Endothelial cell of umbilical vein (primary cell): Measurements from ENCODE around the gene LARGE1. TPM values are rescaled to one million over a fixed set of nuclear protein-coding genes. Genes with fewer than 3 reads are reported as not detected.

Experiments
- BruUV-seq: library from RNA; stranded (reverse); fragments of 400-500 nt; replicated peaks from 2 replicates; lab custom pipeline; 2021; lab: Mats Ljungman, UMichigan
- CTCF ChIA-PET: fragments of 300-600, 350-600 bp; sonication (Branson Sonifier 250); formaldehyde crosslinking; loops from one replicate; lab custom pipeline; 2021; ENCODE audit warnings: antibody characterized with exemption, inconsistent platforms; lab: Charles Lee
- POLR2A ChIA-PET: fragments of 300-600, 350-600 bp; sonication (Branson Sonifier 250); formaldehyde crosslinking; loops from one replicate; lab custom pipeline; 2021; ENCODE audit warnings: antibody characterized with exemption, inconsistent platforms; lab: Charles Lee
- DNase-seq: peaks from one replicate; pipeline ENCODE4 v3.0.0-alpha.2; 2011; ENCODE audit warnings: low read depth, low spot score
- FAIRE-seq: peaks from 2 replicates; lab custom pipeline; 2011; peaks lifted over from hg19 to GRCh38; lab: Jason Lieb, UNC
- H2AFZ ChIP-seq: 2 replicates; pipeline ENCODE4 v1.6.0; 2012; ENCODE audit warnings: low read depth, low read length, control low read depth, inconsistent platforms
- H3K27ac ChIP-seq: 2 replicates; pipeline ENCODE4 v1.5.1; 2011; ENCODE audit warnings: low read depth, mild to moderate bottlenecking, control low read depth, low read length, moderate library complexity; ENCODE audit not compliant: insufficient read depth
- H3K27me3 ChIP-seq, 2 experiments: 2 replicates each; pipeline versions ENCODE4 v1.6.0 to v1.6.1; 2011; ENCODE audit warnings: low read length in 2 of 2, mixed read lengths in 1 of 2; ENCODE audit not compliant: control insufficient read depth in 2 of 2, insufficient read depth in 2 of 2
- H3K36me3 ChIP-seq, 2 experiments: 2 replicates in 1 of 2; 3 replicates in 1 of 2; pipeline ENCODE4 v1.5.1; 2011; ENCODE audit warnings: low read length in 2 of 2, mild to moderate bottlenecking in 1 of 2, moderate library complexity in 1 of 2; ENCODE audit not compliant: control insufficient read depth in 2 of 2, insufficient read depth in 2 of 2; ENCODE audit errors: extremely low read depth in 1 of 2
- H3K4me1 ChIP-seq: 3 replicates; pipeline ENCODE4 v1.5.1; 2011; ENCODE audit warnings: mild to moderate bottlenecking, low read length; ENCODE audit not compliant: control insufficient read depth, insufficient read depth; ENCODE audit errors: extremely low read depth
- H3K4me2 ChIP-seq: 2 replicates; pipeline ENCODE4 v1.6.1; 2011; ENCODE audit warnings: low read length, control low read depth, mixed read lengths; ENCODE audit not compliant: insufficient read depth
- H3K4me3 ChIP-seq, 3 experiments: fragments of 200-600 bp in 1 of 3; sonication (generic), shearing (Covaris generic) in 1 of 3; replicated peaks in 1 of 3; 2 replicates each; pipeline ENCODE4 v1.5.1; 2011 to 2016; ENCODE audit warnings: control low read depth in 3 of 3, low read length in 3 of 3, mild to moderate bottlenecking in 2 of 3, inconsistent platforms in 1 of 3, low read depth in 1 of 3, moderate library complexity in 1 of 3; ENCODE audit not compliant: insufficient read depth in 1 of 3
- H3K79me2 ChIP-seq: 2 replicates; pipeline ENCODE4 v1.6.0; 2012; ENCODE audit warnings: low read length, inconsistent platforms; ENCODE audit not compliant: control insufficient read depth, insufficient read depth
- H3K9ac ChIP-seq: replicated peaks from 2 replicates; pipeline ENCODE3; 2011; ENCODE audit warnings: low read length, control low read depth; ENCODE audit not compliant: insufficient read depth; ENCODE audit errors: extremely low read depth
- H3K9me1 ChIP-seq: replicated peaks from 3 replicates; pipeline ENCODE4 v1.6.0; 2011; ENCODE audit warnings: mild to moderate bottlenecking, low read length; ENCODE audit not compliant: control insufficient read depth, insufficient read depth; ENCODE audit errors: extremely low read depth
- H3K9me3 ChIP-seq: replicated peaks from 2 replicates; pipeline ENCODE4 v1.5.1; 2012; ENCODE audit warnings: low read length, inconsistent platforms; ENCODE audit not compliant: control insufficient read depth, insufficient read depth
- H4K20me1 ChIP-seq: replicated peaks from 2 replicates; pipeline ENCODE3; 2011; ENCODE audit warnings: mild to moderate bottlenecking, low read length; ENCODE audit not compliant: control insufficient read depth, insufficient read depth; ENCODE audit errors: extremely low read depth
- CTCF ChIP-seq, 2 donors: IDR thresholded peaks; 1 replicate in 1 of 2; 2 replicates in 1 of 2; pipeline ENCODE4 v1.5.1; 2011; ENCODE audit warnings: low read length in 2 of 2, mild to moderate bottlenecking in 2 of 2, moderate library complexity in 2 of 2, control low read depth in 1 of 2, inconsistent platforms in 1 of 2, low read depth in 1 of 2; ENCODE audit not compliant: insufficient read depth in 1 of 2; ENCODE audit errors: extremely low read depth in 1 of 2
- EZH2 ChIP-seq: IDR thresholded peaks from 2 replicates; pipeline ENCODE4 v1.6.1; 2012; ENCODE audit warnings: borderline replicate concordance, low read depth, mild to moderate bottlenecking, moderate library complexity, low read length, inconsistent platforms; ENCODE audit not compliant: severe bottlenecking
- FOS ChIP-seq: IDR thresholded peaks from 2 replicates; pipeline ENCODE4 v1.6.1; 2011; ENCODE audit warnings: mild to moderate bottlenecking, low read length, moderate library complexity, borderline replicate concordance; ENCODE audit not compliant: insufficient read depth
- GATA2 ChIP-seq: IDR thresholded peaks from 2 replicates; pipeline ENCODE4 v1.7.0; 2011; ENCODE audit warnings: low read depth, mild to moderate bottlenecking, moderate library complexity, mixed read lengths, low read length; ENCODE audit not compliant: insufficient read length, insufficient read depth
- JUN ChIP-seq: IDR thresholded peaks from 2 replicates; pipeline ENCODE4 v1.6.1; 2011; ENCODE audit warnings: borderline replicate concordance, low read depth; ENCODE audit not compliant: insufficient read length, insufficient read depth
- MAX ChIP-seq: IDR thresholded peaks from 2 replicates; pipeline ENCODE4 v1.6.1; 2011; ENCODE audit not compliant: insufficient read depth, insufficient read length
- MYC ChIP-seq: IDR thresholded peaks from one replicate; pipeline ENCODE4 v1.6.1; 2011; ENCODE audit warnings: mild to moderate bottlenecking, low read depth, low read length
- POLR2AphosphoS5 ChIP-seq: IDR thresholded peaks from 2 replicates; pipeline ENCODE4 v1.6.1; 2012; ENCODE audit warnings: low read depth, mild to moderate bottlenecking, control low read depth, low read length, moderate library complexity; ENCODE audit not compliant: insufficient read depth
- dilution Hi-C: fragments of 300-500 bp; cut with MboI; formaldehyde crosslinking; loops from one replicate; pipeline ENCODE4 v1.15.0; 2019; ENCODE audit warnings: low sequenced_read_pairs; ENCODE audit not compliant: extremely low pct_ligation_motif_present
- intact Hi-C: fragments of 100-400 bp; cut with micrococcal nuclease; formaldehyde crosslinking; loops from one replicate; pipeline ENCODE4 v1.10.0; 2022
- polyA plus RNA-seq, 4 experiments: library from polyadenylated mRNA; depleted of rRNA in 3 of 4; stranded (reverse) in 3 of 4; unstranded in 1 of 4; fragments of >200 nt; gene quantifications; 2 replicates each; pipeline versions ENCODE4 v1.2.1 to v1.2.3, GENCODE V29; 2011 to 2012; ENCODE audit warnings: missing spikeins in 1 of 4
- total RNA-seq: library from RNA; stranded (reverse); gene quantifications from 2 replicates; pipeline ENCODE4 v1.2.3, GENCODE V29; 2021

LARGE1 gene
- total and polyA plus RNA-seq, 2 donors (not counting 3 experiments of a cell fraction or from before 2014, with no cell fraction given): 0.95 to 4.4 TPM

- no TSS peak for BruUV-seq
- no peak for TF ChIP-seq JUN
- TF ChIP-seq MAX: no peak
- TF ChIP-seq POLR2AphosphoS5: no peak
- TF ChIP-seq MYC: no peak
- no peak for TF ChIP-seq CTCF (IDR thresholded peaks at IDR 0.05; ENCODE audit: extremely low read depth in 1 of 2, insufficient read depth in 1 of 2, low read depth in 1 of 2, low read length in 2 of 2)
- no peak for TF ChIP-seq FOS
- no peak for TF ChIP-seq EZH2
- TF ChIP-seq GATA2: no peak
- intact Hi-C loops: no loop called here
These were observed 89.1 kb downstream of the LARGE1 start for GRCh38 chr22:33831207-33831606.

More at GRCh38 chr22:33831207-33831606, 89.1 kb downstream of the LARGE1 start:
- Histone ChIP-seq H3K79me2 (no peaks in the 10 kb centered on the region), H3K27me3 (no peaks in the 10 kb centered on the region), H3K4me1 (no peaks in the 10 kb centered on the region), H3K4me2 (no peak overlapping the region), H3K9me3 (peaks cover 8% of the 10 kb centered on the region), H4K20me1 (no peaks in the 10 kb centered on the region), H3K27ac (no peak overlapping the region), H3K4me3 (no peak overlapping the region), H3K9ac (no peak overlapping the region), H3K36me3 (no peaks in the 10 kb centered on the region), H2AFZ (no peak overlapping the region), H3K9me1 (no peaks in the 10 kb centered on the region)
- dilution Hi-C loops: no loop called here
- CTCF ChIA-PET: no interaction called here
- POLR2A ChIA-PET: no interaction called here
- no peak for FAIRE-seq
- DNase-seq: no peak
